ENCODE measurements around the gene IDH2. TPM values are rescaled to one million over a fixed set of nuclear protein-coding genes. Genes with fewer than 3 reads are reported as not detected.
A peak's percentile ranks its signal among the peaks of the same experiment; 100 is the strongest.
"Not testable (repeated sequence)": the region's sequence is repeated elsewhere in the genome, so short reads cannot be mapped to it uniquely, and the experiment has no call there.

The IDH2 gene
- total RNA-seq, 4 donors from 2014 or later = 29.4 to 49.6 (median 33.5) TPM

GRCh38 chr15:90074916-90075315 is 27.4 kb downstream of the IDH2 start:
- Histone ChIP-seq H3K36me3 (no peaks in the 10 kb centered on the region), H3K4me3 (replicated peaks in 1 of 3) (no peak overlapping the region), H3K9me3 (no peaks in the 10 kb centered on the region), H3K27ac (peak overlapping the region; percentile 86), H3K4me1 (peaks cover 9 to 19% of the 10 kb centered on the region in 2 donors), H3K27me3 (no peaks in the 10 kb centered on the region)
- TF ChIP-seq POLR2A (IDR thresholded peaks at IDR 0.05) (no peak), CTCF (IDR thresholded peaks at IDR 0.05) (no peak)
- DNase-seq = no peak
- 84 to 93% methylated on average over 5 of the region's 5 CpGs for WGBS, 2 donors
- intact Hi-C loops (cut with DNase I) = loop anchor here (5.0 kb wide), 1 partner anchor 173 kb away; no protein-coding TSS in a partner anchor

- TF ChIP-seq CTCF (IDR thresholded peaks at IDR 0.05) = no peak
- no peak for TF ChIP-seq POLR2A (IDR thresholded peaks at IDR 0.05)
- peak in 1 of 2 donors; percentile 16 for DNase-seq
- no peaks in the 10 kb centered on the region for H3K27me3 ChIP-seq
Measured at GRCh38 chr15:90074023-90074422, 28.2 kb downstream of the IDH2 start.

GRCh38 chr15:90072978-90073640 is 29.2 kb downstream of the IDH2 start:
- no peak for TF ChIP-seq CTCF (IDR thresholded peaks at IDR 0.05)
- TF ChIP-seq POLR2A (IDR thresholded peaks at IDR 0.05) = no peak
- 90 to 97% methylated on average over 8 to 17 of the region's 17 CpGs for WGBS, 2 donors
- DNase-seq = no peak
- peak overlapping the region in 1 of 3 donors; percentile 47 for H3K27ac ChIP-seq
- H3K9me3 ChIP-seq = no peaks in the 10 kb centered on the region
- intact Hi-C loops (cut with DNase I) = loop anchor here (5.0 kb wide), 1 partner anchor 171 kb away; no protein-coding TSS in a partner anchor
- H3K36me3 ChIP-seq = no peaks in the 10 kb centered on the region
- peaks cover 9 to 28% of the 10 kb centered on the region in 2 donors for H3K4me1 ChIP-seq
- H3K27me3 ChIP-seq = no peaks in the 10 kb centered on the region
- H3K4me3 ChIP-seq (replicated peaks in 1 of 3) = no peak overlapping the region

More at GRCh38 chr15:90074023-90074422, 28.2 kb downstream of the IDH2 start:
- intact Hi-C loops (cut with DNase I) = loop anchor here (5.0 kb wide), 1 partner anchor 172 kb away; no protein-coding TSS in a partner anchor
- no peaks in the 10 kb centered on the region for H3K36me3 ChIP-seq
- no peaks in the 10 kb centered on the region for H3K9me3 ChIP-seq
- no peak overlapping the region for H3K4me3 ChIP-seq (replicated peaks in 1 of 3)
- WGBS, 2 donors = 83 to 90% methylated on average over 12 of the region's 12 CpGs
- H3K27ac ChIP-seq = peak overlapping the region in 2 of 3 donors; percentile 47 to 86
- peaks cover 9 to 19% of the 10 kb centered on the region in 2 donors for H3K4me1 ChIP-seq

- TF ChIP-seq CTCF (IDR thresholded peaks at IDR 0.05) (peak; percentile 46 to 84 (median 70)), POLR2A (IDR thresholded peaks at IDR 0.05) (no peak)
- no peaks in the 10 kb centered on the region for H3K36me3 ChIP-seq
Measured at GRCh38 chr15:90071220-90071807, 31.0 kb downstream of the IDH2 start.

GRCh38 chr15:90070623-90071022 is 31.6 kb downstream of the IDH2 start:
- whole genome bisulfite sequencing, 2 donors = 96 to 100% methylated on average over 2 of the region's 2 CpGs
- not testable (repeated sequence) for H3K4me3 ChIP-seq (replicated peaks in 1 of 3); H3K36me3 ChIP-seq; DNase-seq; H3K27ac ChIP-seq; H3K9me3 ChIP-seq; H3K27me3 ChIP-seq
- intact Hi-C loops (cut with DNase I) = loop anchor here (5.0 kb wide), 1 partner anchor 168 kb away; no protein-coding TSS in a partner anchor
- peaks cover 1 to 21% of the 10 kb centered on the region in 2 donors for H3K4me1 ChIP-seq

More at GRCh38 chr15:90071220-90071807, 31.0 kb downstream of the IDH2 start:
- Histone ChIP-seq H3K9me3 (no peaks in the 10 kb centered on the region), H3K27me3 (no peaks in the 10 kb centered on the region), H3K4me3 (replicated peaks in 1 of 3) (no peak overlapping the region), H3K27ac (no peak overlapping the region), H3K4me1 (peaks cover 8 to 27% of the 10 kb centered on the region in 2 donors)
- 58 to 60% methylated on average over 5 of the region's 5 CpGs for WGBS, 2 donors
- DNase-seq = peak; percentile 83 to 87
- intact Hi-C loops (cut with DNase I) = loop anchor here (5.0 kb wide), 1 partner anchor 169 kb away; no protein-coding TSS in a partner anchor
